ENCODE measurements around the gene RAD51B.
"Not testable (repeated sequence)": the region's sequence is repeated elsewhere in the genome, so short reads cannot be mapped to it uniquely, and the experiment has no call there.

RAD51B gene

GRCh38 chr14:68655911-68656316 is 836.3 kb downstream of the RAD51B start:
- DNase-seq: peak in 3 of 42 donors; percentile 10 to 52 (median 28)
- intact Hi-C loops (cut with DNase I): no loop called here

- peak in 1 of 42 donors; percentile 7 for DNase-seq
These were observed 836.9 kb downstream of the RAD51B start for GRCh38 chr14:68656452-68656851.

GRCh38 chr14:68657300-68658028 is 837.9 kb downstream of the RAD51B start:
- peak in 1 of 42 donors; percentile 3 for DNase-seq
- intact Hi-C loops (cut with DNase I): no loop called here

More at GRCh38 chr14:68656452-68656851, 836.9 kb downstream of the RAD51B start:
- intact Hi-C loops (cut with DNase I): no loop called here

GRCh38 chr14:68658029-68658509 is 838.5 kb downstream of the RAD51B start:
- intact Hi-C loops (cut with DNase I): no loop called here
- peak in 1 of 42 donors; percentile 7 for DNase-seq

GRCh38 chr14:68658943-68659931 is 839.7 kb downstream of the RAD51B start:
- peak in 1 of 42 donors; percentile 6 for DNase-seq
- intact Hi-C loops (cut with DNase I): no loop called here

- intact Hi-C loops (cut with DNase I): no loop called here
- DNase-seq: no peak
These were observed 840.9 kb downstream of the RAD51B start for GRCh38 chr14:68660495-68660894.

- intact Hi-C loops (cut with DNase I): no loop called here
- DNase-seq: no peak
These were observed 841.9 kb downstream of the RAD51B start for GRCh38 chr14:68661226-68662225.

GRCh38 chr14:68662392-68662791 is 842.8 kb downstream of the RAD51B start:
- intact Hi-C loops (cut with DNase I): no loop called here
- peak in 1 of 42 donors; percentile 5 for DNase-seq

GRCh38 chr14:68662826-68663225 is 843.2 kb downstream of the RAD51B start:
- intact Hi-C loops (cut with DNase I); DNase-seq: not testable (repeated sequence)

- no peak for DNase-seq
- intact Hi-C loops (cut with DNase I): no loop called here
These were observed 844.0 kb downstream of the RAD51B start for GRCh38 chr14:68663385-68664076.

GRCh38 chr14:68664225-68664681 is 844.7 kb downstream of the RAD51B start:
- peak in 1 of 42 donors; percentile 4 for DNase-seq
- intact Hi-C loops (cut with DNase I): no loop called here

GRCh38 chr14:68665131-68665530 is 845.6 kb downstream of the RAD51B start:
- peak in 1 of 42 donors; percentile 4 for DNase-seq
- intact Hi-C loops (cut with DNase I): no loop called here

GRCh38 chr14:68665792-68666204 is 846.2 kb downstream of the RAD51B start:
- intact Hi-C loops (cut with DNase I): no loop called here
- no peak for DNase-seq

- DNase-seq: no peak
- intact Hi-C loops (cut with DNase I): no loop called here
These were observed 846.7 kb downstream of the RAD51B start for GRCh38 chr14:68666236-68666635.

- DNase-seq: no peak
- intact Hi-C loops (cut with DNase I): no loop called here
These were observed 847.3 kb downstream of the RAD51B start for GRCh38 chr14:68666899-68667298.

GRCh38 chr14:68667313-68667791 is 847.8 kb downstream of the RAD51B start:
- DNase-seq: no peak
- intact Hi-C loops (cut with DNase I): no loop called here

GRCh38 chr14:68668028-68668427 is 848.4 kb downstream of the RAD51B start:
- DNase-seq: no peak
- intact Hi-C loops (cut with DNase I): no loop called here

- no peak for DNase-seq
- intact Hi-C loops (cut with DNase I): no loop called here
These were observed 849.0 kb downstream of the RAD51B start for GRCh38 chr14:68668531-68668930.
